ENCODE data around the gene WDR53. TPM values are rescaled to one million over a fixed set of nuclear protein-coding genes. Genes with fewer than 3 reads are reported as not detected.

WDR53 gene
- total and polyA plus RNA-seq, 2 donors (not counting 3 experiments of a cell fraction or from before 2014, with no cell fraction given): 5.2 to 13.0 TPM

DNA sequence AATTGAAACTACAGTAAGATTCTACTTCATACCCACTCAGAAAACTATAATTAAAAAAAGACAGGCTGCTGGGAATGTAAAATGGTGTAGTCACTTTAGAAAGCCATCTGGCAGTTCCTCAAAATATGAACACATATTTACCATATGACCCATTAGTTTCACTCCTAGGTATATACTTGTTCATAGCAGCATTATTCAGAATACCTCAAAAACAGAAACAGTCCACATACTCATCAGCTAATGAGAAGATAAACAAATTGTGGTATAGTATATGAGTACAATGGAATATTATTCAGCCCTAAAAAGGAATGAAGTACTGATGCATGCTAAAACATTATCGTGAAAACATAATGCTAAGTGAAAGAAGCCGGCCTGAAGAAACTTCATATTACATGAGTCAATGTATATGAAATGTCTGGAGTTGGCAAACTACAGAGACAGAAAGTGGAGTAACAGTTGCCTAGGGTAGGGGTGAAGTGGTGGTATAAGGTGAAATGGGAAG, 23.8 kb downstream of the WDR53 start:
- H3K9me1 ChIP-seq (replicated peaks; ENCODE audit: control insufficient read depth, extremely low read depth, insufficient read depth, low read length): no peaks in the 10 kb centered on the region
- DNase-seq (ENCODE audit: low read depth, low spot score): no peak
- no peak overlapping the region for H3K27ac ChIP-seq (ENCODE audit: insufficient read depth, low read depth, low read length)
- no peaks in the 10 kb centered on the region for H3K4me1 ChIP-seq (ENCODE audit: control insufficient read depth, extremely low read depth, insufficient read depth, low read length)
- no peaks in the 10 kb centered on the region for H3K79me2 ChIP-seq (ENCODE audit: control insufficient read depth, insufficient read depth, low read length)
- peaks cover 2 to 3% of the 10 kb centered on the region in 2 experiments for H3K27me3 ChIP-seq (ENCODE audit: control insufficient read depth in 2 of 2, insufficient read depth in 2 of 2, low read length in 2 of 2)
- BruUV-seq (replicated peaks): no TSS peak
- H3K4me3 ChIP-seq (replicated peaks in 1 of 3; ENCODE audit: insufficient read depth in 1 of 3, low read depth in 1 of 3, low read length in 3 of 3): no peak overlapping the region
- intact Hi-C loops (cut with micrococcal nuclease) (no loop called here), dilution Hi-C loops (cut with MboI; ENCODE audit: extremely low pct_ligation_motif_present, low sequenced_read_pairs) (no loop called here)
- peaks cover 2% of the 10 kb centered on the region for H3K9me3 ChIP-seq (replicated peaks; ENCODE audit: control insufficient read depth, insufficient read depth, low read length)
- no peaks in the 10 kb centered on the region for H4K20me1 ChIP-seq (replicated peaks; ENCODE audit: control insufficient read depth, extremely low read depth, insufficient read depth, low read length)
- H2AFZ ChIP-seq (ENCODE audit: low read depth, low read length): no peak overlapping the region
- H3K4me2 ChIP-seq (ENCODE audit: insufficient read depth, low read length): no peak overlapping the region
- ChIA-PET CTCF (interaction anchor here (1.2 kb wide), 1 partner anchor 16 kb away, joined by 5 read pairs; no protein-coding TSS in a partner anchor), POLR2A (no interaction called here)
- no peak overlapping the region for H3K9ac ChIP-seq (replicated peaks; ENCODE audit: extremely low read depth, insufficient read depth, low read length)
- no peak for TF ChIP-seq JUN (IDR thresholded peaks at IDR 0.05; ENCODE audit: borderline replicate concordance, insufficient read depth, insufficient read length, low read depth)
- no peak for TF ChIP-seq POLR2A (IDR thresholded peaks at IDR 0.05; ENCODE audit: low read depth, low read length)
- TF ChIP-seq, protein P1, sequence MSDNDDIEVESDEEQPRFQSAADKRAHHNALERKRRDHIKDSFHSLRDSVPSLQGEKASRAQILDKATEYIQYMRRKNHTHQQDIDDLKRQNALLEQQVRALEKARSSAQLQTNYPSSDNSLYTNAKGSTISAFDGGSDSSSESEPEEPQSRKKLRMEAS (IDR thresholded peaks at IDR 0.05; ENCODE audit: insufficient read depth, insufficient read length): no peak
- no peak for TF ChIP-seq EZH2 (IDR thresholded peaks at IDR 0.05; ENCODE audit: borderline replicate concordance, low read depth, low read length, severe bottlenecking)
- no peak for TF ChIP-seq GATA2 (IDR thresholded peaks at IDR 0.05; ENCODE audit: insufficient read depth, insufficient read length, low read depth, low read length)
- TF ChIP-seq FOS (IDR thresholded peaks at IDR 0.05; ENCODE audit: borderline replicate concordance, insufficient read depth, low read length): no peak
- no peak for TF ChIP-seq MYC (IDR thresholded peaks at IDR 0.05; ENCODE audit: low read depth, low read length)
- H3K36me3 ChIP-seq (ENCODE audit: control insufficient read depth in 2 of 2, extremely low read depth in 1 of 2, insufficient read depth in 2 of 2, low read length in 2 of 2): no peaks in the 10 kb centered on the region
- no peak for FAIRE-seq

Measured in endothelial cell of umbilical vein (primary cell).